Esophagus (tissue), 2 donors: ENCODE results near the gene PAEP. TPM values are rescaled to one million over a fixed set of nuclear protein-coding genes. Genes with fewer than 3 reads are reported as not detected.

Experiments
- H3K27ac ChIP-seq, 2 donors: one replicate each; pipeline ENCODE4 v1.5.1; 2013; ENCODE audit warnings: low read depth in 2 of 2, mild to moderate bottlenecking in 2 of 2, inconsistent platforms in 1 of 2, low read length in 1 of 2, moderate library complexity in 1 of 2
- H3K27me3 ChIP-seq, 2 donors: one replicate each; pipeline ENCODE4 v1.6.1; 2013; ENCODE audit warnings: low read length in 2 of 2, control low read depth in 1 of 2, mild to moderate bottlenecking in 1 of 2; ENCODE audit not compliant: insufficient read depth in 2 of 2, control insufficient read depth in 1 of 2
- H3K36me3 ChIP-seq, 2 donors: one replicate each; pipeline ENCODE4 v1.6.1; 2013; ENCODE audit warnings: low read length in 1 of 2; ENCODE audit not compliant: control insufficient read depth in 2 of 2, insufficient read depth in 2 of 2
- H3K4me1 ChIP-seq, 2 donors: one replicate each; pipeline ENCODE4 v1.6.1; 2013; ENCODE audit warnings: low read length in 1 of 2; ENCODE audit not compliant: control insufficient read depth in 2 of 2, insufficient read depth in 2 of 2
- H3K4me3 ChIP-seq, 2 donors: one replicate each; pipeline ENCODE4 v1.5.1; 2013; ENCODE audit warnings: low read length in 2 of 2, mild to moderate bottlenecking in 2 of 2, low read depth in 1 of 2, moderate library complexity in 1 of 2
- H3K9me3 ChIP-seq, 2 donors: one replicate each; pipeline ENCODE4 v1.6.1; 2013; ENCODE audit warnings: mild to moderate bottlenecking in 2 of 2, low read depth in 1 of 2, low read length in 1 of 2, moderate library complexity in 1 of 2; ENCODE audit not compliant: control insufficient read depth in 2 of 2, insufficient read depth in 1 of 2
- WGBS, 2 donors: extraction: QIAGEN DNeasy Blood & Tissue Kit; methylation state at CpG; one replicate each; pipeline ENCODE4 v1.1.7; 2013; 5-methylcytosine and 5-hydroxymethylcytosine counted together
- polyA plus RNA-seq, 2 donors: library from polyadenylated mRNA; stranded (reverse); fragments of 200-250 nt; gene quantifications; one replicate each; pipeline ENCODE4 v1.2.3, GENCODE V29; 2013
- donor health status: healthy with polysubstance abuse.
- donor health status: Bipolar disorder and iron deficiency.

The PAEP gene
- polyA plus RNA-seq, 2 donors: not detected

DNA sequence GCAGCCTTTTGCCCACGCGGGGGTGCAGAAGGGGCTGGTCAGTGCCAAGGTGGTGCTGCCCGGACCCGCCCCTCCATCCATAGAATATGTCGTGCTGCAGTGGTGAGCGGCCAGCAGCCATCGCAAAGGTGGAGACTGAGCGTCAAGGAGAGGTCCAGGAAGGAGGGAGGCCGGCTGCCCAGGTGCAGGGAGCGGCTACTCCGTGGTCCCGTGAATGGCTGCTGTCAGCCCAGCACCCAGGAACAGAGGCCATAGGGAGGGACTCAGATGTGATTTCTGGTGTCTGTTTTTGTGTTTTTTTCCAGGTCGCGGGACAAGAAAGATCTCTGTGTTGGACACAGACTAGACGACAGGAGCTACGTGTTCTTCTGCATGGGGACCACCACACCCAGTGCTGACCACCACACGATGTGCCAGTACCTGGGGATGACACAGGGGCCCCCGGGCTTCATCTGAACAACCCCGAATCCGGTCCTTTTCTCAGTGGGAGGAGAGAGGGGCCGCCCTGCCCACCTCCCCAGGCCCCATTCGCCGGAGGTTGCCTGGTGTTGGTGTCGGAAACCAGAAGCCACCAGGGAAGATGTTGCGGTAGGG, 29.0 kb downstream of the PAEP start:
- no peaks in the 10 kb centered on the region for H3K9me3 ChIP-seq
- H3K36me3 ChIP-seq: no peaks in the 10 kb centered on the region
- no peaks in the 10 kb centered on the region for H3K4me1 ChIP-seq
- H3K27me3 ChIP-seq: no peaks in the 10 kb centered on the region
- no peak overlapping the region for H3K27ac ChIP-seq
- H3K4me3 ChIP-seq: no peak overlapping the region
- 73 to 78% methylated on average over 25 of the region's 25 CpGs for WGBS, 2 donors

DNA sequence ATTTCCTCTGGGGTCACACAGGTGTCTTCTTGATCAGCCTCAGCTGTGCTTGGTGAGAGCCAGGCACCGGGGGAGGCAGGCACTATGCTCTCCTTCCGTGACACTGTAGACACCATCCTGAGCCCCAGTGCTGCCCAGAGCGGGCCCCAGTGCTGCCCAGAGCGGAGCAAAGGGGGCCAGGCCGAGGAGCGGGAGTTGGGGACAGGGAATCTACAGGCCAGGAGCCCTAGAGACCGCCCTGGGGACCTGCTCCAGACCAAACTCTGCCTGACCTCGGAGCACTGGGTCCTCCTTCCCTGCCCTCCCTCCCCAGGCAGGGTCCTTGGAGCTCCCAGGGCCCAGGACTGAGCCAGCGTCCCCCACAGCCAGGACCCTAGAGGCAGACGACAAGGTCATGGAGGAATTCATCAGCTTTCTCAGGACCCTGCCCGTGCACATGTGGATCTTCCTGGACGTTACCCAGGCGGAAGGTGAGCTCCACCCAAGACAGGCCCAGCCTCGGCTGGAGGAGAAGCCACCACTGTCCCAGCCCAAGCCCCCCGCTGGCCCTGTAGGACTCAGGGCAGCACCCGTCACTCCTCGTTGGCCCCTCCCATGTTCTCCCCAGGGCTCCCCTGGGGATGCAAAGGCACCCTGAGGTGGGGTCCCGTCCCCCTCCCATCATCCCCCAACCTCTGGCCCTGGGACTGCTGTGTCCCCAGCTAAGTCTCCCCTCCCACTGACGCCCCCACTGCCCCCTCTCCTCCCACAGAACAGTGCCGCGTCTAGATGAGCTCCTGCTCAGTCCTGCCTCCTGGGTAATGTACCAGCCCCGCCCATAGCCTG, 30.2 kb downstream of the PAEP start:
- H3K4me3 ChIP-seq: no peak overlapping the region
- WGBS, 2 donors: 69 to 70% methylated on average over 18 to 22 of the region's 22 CpGs
- no peaks in the 10 kb centered on the region for H3K36me3 ChIP-seq
- H3K27me3 ChIP-seq: no peaks in the 10 kb centered on the region
- H3K27ac ChIP-seq: no peak overlapping the region
- H3K9me3 ChIP-seq: no peaks in the 10 kb centered on the region
- no peaks in the 10 kb centered on the region for H3K4me1 ChIP-seq

DNA sequence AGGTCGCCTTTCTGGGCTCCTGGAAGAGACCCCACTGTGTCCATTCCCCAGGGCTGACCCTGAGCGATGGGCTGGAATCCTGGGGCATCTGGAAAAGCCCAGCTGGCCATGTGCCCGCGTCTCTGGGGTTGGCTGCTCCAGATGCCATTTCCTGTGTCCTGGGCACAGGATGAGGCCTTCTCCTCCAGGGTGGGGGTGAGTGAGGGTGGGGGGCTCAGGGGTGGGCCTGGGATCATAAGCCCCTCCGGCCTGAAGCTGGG, 30.7 kb downstream of the PAEP start:
- H3K36me3 ChIP-seq: no peaks in the 10 kb centered on the region
- H3K9me3 ChIP-seq: no peaks in the 10 kb centered on the region
- H3K27me3 ChIP-seq: peaks cover 0 to 2% of the 10 kb centered on the region in 2 donors
- H3K27ac ChIP-seq: no peak overlapping the region
- WGBS, 2 donors: 42 to 64% methylated on average over 3 to 5 of the region's 5 CpGs
- H3K4me1 ChIP-seq: no peaks in the 10 kb centered on the region
- H3K4me3 ChIP-seq: no peak overlapping the region

DNA sequence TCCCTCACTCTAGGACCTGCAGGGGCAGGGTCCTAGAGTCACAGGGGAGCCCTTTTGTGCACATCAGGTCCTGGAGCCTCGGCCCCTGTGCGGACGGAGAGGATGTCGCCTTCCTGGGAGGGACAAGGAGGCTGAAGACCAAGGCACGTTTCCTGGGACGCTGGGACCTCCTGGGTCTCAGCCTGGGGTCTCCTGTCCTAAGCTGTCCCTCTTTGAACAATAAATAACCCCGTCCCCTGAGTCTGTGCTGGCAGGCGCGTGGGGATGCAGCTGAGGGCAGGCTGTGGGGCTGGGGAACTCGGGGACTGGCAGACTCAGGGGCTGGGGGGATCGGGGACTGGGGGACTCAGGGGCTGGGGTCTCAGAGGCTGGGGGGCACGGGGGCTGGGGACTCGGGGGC, 31.1 kb downstream of the PAEP start:
- Histone ChIP-seq H3K36me3 (no peaks in the 10 kb centered on the region), H3K4me3 (no peak overlapping the region), H3K9me3 (no peaks in the 10 kb centered on the region), H3K27ac (no peak overlapping the region), H3K27me3 (peaks cover 0 to 2% of the 10 kb centered on the region in 2 donors), H3K4me1 (no peaks in the 10 kb centered on the region)
- 82% methylated on average over 12 to 13 of the region's 13 CpGs for whole genome bisulfite sequencing, 2 donors

DNA sequence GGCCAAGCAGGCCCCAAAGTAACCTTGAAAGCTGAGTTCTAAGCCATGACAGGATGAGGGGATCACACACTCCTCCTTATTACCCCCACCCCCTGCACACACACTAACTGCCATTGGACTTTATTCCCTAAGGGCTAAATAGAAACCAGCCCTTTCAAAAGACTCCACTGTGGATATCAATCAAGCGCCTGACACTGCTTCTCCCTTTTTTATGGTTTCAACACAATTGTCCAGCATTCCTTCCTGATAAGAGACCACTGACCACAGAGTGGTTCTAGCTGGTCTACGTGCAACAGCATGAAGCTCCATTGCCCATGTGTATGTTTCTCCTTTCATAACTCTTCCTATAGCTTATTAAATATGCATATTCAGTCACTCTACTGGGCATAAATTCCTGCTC, 34.7 kb downstream of the PAEP start:
- Histone ChIP-seq H3K27me3 (peaks cover 0 to 2% of the 10 kb centered on the region in 2 donors), H3K4me1 (no peaks in the 10 kb centered on the region), H3K27ac (no peak overlapping the region), H3K36me3 (no peaks in the 10 kb centered on the region), H3K9me3 (no peaks in the 10 kb centered on the region), H3K4me3 (no peak overlapping the region)
- WGBS, 2 donors: 47 to 61% methylated on average over 2 of the region's 2 CpGs

DNA sequence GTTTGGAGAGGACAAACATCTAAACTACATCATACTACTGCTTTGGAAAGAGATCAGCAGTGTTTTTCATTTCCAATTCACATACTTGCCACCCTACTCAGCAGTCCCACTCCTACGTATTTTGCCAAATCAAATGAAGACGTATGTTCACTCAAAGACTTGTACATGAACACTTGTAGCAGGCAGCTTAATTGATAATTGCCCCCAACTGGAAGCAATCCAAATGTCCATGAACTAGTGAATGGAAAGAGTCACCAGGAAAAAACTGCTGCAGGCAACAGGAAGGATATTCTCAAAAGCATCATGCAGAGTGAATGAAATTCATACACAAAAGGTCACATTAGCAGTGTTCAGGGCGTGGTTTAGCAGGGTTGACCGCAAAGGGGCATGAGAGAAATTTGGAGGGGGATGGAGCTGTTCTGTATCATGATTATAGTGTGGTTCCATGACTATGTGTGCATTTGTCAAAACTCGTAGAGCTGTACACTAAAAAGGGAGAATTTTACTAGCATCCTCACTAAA, 38.8 kb downstream of the PAEP start:
- no peak overlapping the region for H3K27ac ChIP-seq
- WGBS, 2 donors: 51 to 64% methylated on average over 5 of the region's 5 CpGs
- H3K4me1 ChIP-seq: no peaks in the 10 kb centered on the region
- H3K27me3 ChIP-seq: peaks cover 0 to 5% of the 10 kb centered on the region in 2 donors
- no peaks in the 10 kb centered on the region for H3K36me3 ChIP-seq
- no peaks in the 10 kb centered on the region for H3K9me3 ChIP-seq
- H3K4me3 ChIP-seq: no peak overlapping the region

DNA sequence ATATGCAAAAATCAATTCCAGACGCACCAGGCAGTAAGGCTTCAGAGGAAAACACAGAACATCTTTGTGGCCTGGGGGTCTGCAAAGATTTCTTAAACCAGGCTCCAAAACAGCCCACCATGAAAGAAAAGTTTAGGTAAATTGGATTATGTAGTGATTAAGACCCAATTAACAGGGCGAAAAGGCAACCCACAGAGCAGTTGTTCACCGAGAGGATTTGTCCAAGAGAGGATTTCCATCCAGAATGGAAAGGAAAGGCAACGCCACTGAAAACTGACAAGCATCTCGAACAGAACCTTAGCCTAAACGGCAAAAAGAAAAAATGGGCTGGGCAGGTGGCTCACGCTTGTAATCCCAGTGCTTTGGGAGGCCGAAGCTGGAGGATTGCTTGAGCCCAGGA, 40.4 kb downstream of the PAEP start:
- Histone ChIP-seq H3K9me3 (no peaks in the 10 kb centered on the region), H3K4me1 (no peaks in the 10 kb centered on the region), H3K36me3 (no peaks in the 10 kb centered on the region), H3K27me3 (peaks cover 0 to 3% of the 10 kb centered on the region in 2 donors), H3K4me3 (no peak overlapping the region), H3K27ac (no peak overlapping the region)
- 84 to 87% methylated on average over 8 of the region's 8 CpGs for WGBS, 2 donors

DNA sequence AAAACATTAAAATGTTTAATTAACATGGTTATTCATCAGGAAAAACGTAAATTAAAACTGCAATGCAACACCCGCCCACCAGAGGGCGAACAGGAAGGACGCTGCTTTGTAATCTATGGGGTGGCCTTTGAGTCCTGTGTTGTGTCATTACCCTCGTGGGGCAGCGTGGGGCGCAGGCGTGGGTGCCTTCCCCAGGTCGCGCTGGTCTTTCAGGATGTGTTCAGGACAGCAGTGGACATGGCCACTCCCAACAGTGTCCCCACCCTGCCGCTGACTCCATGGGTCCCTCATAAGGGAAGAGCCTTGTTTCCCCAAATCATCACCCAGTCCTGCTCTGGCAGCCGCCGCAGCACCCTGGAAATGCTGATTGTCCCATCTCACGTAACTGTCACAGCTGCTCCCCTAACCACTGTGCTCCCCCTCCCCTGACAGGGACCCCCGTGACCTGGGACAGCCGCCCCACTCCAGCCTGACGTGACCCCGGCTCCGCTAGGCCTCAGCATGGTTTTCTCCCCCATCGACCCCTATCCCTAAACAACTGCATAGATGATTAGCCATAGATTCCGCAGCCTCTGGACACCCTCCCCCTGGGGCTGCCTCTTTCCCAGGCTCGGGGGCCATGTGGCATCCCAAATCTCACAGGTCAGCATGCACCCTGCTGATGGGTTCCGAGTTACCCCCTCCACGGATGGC, 41.4 kb downstream of the PAEP start:
- peaks cover 0 to 2% of the 10 kb centered on the region in 2 donors for H3K27me3 ChIP-seq
- no peak overlapping the region for H3K27ac ChIP-seq
- 46 to 49% methylated on average over 24 of the region's 24 CpGs for WGBS, 2 donors
- H3K4me3 ChIP-seq: no peak overlapping the region
- no peaks in the 10 kb centered on the region for H3K36me3 ChIP-seq
- H3K9me3 ChIP-seq: no peaks in the 10 kb centered on the region
- no peaks in the 10 kb centered on the region for H3K4me1 ChIP-seq

DNA sequence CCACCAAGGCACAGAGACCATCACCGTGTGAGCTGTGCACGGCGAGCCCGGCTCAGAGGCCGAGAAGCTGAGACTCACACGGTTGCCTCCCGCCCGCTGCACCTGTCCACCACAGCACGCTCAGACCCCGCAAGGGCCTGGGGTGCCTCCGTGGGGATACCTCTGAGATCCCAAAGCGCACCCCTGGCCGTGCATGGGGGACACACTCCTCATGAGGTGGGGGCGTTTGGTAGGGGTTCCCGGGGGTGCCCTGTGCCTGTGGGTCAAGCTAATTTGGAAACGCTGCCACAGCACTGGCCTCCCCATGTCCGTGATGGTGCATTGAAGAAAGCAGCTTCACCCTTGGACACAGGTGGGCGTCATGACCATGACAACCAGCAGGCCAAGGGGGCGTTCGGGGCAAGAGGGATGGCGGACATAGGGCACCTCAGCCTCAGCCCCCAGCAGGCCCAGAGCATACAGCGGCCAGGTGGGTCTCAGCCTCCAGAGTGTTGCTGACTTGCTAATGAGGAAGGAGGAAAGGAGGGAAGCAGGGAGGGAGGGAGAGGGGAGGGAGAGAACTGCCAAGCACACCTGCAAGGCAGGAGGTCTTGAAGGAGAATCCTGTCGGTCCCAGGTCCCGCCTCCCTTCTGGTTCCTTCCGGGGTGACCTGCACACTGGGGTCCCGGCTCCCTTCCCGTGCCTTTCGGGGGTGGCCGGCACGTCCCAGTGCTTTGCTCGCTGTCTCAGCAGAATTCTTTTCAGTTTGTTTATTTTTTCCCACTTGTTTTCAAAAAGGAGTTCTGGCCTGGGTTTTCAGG, 43.1 kb downstream of the PAEP start:
- Histone ChIP-seq H3K27me3 (peaks cover 0 to 2% of the 10 kb centered on the region in 2 donors), H3K9me3 (no peaks in the 10 kb centered on the region), H3K27ac (no peak overlapping the region), H3K4me3 (no peak overlapping the region), H3K4me1 (no peaks in the 10 kb centered on the region), H3K36me3 (no peaks in the 10 kb centered on the region)
- 65 to 68% methylated on average over 31 of the region's 31 CpGs for WGBS, 2 donors
